NCI-H774 (cell line): ENCODE data around the gene CARD19.
A peak's percentile ranks its signal among the peaks of the same experiment; 100 is the strongest.

Experiments
- DNase-seq: peaks from one replicate; lab custom pipeline; 2025; lab: John Stamatoyannopoulos, UW

CARD19 gene

GRCh38 chr9:93096131-93096802, at the start of gene CARD19:
Gene CARD19, plus strand, starts transcription at chr9:93096217. Its CDS starts 129 bp downstream, at chr9:93096346.
- DNase-seq, result peak; percentile 25

- DNase-seq, result no peak
Observed at GRCh38 chr9:93048566-93049448, 47.2 kb upstream of the CARD19 start.

GRCh38 chr9:93049491-93049890, 46.5 kb upstream of the CARD19 start:
- DNase-seq, result no peak

- DNase-seq, result no peak
Observed at GRCh38 chr9:93050231-93050630, 45.8 kb upstream of the CARD19 start.

GRCh38 chr9:93051680-93052089, 44.3 kb upstream of the CARD19 start:
- DNase-seq, result no peak

GRCh38 chr9:93052791-93053540, 43.1 kb upstream of the CARD19 start:
- DNase-seq, result no peak

GRCh38 chr9:93053781-93054331, 42.2 kb upstream of the CARD19 start:
- no peak for DNase-seq

- DNase-seq, result no peak
Observed at GRCh38 chr9:93054758-93055704, 41.0 kb upstream of the CARD19 start.

GRCh38 chr9:93057042-93057702, 38.8 kb upstream of the CARD19 start:
- DNase-seq, result no peak

- DNase-seq, result no peak
Observed at GRCh38 chr9:93057703-93058354, 38.2 kb upstream of the CARD19 start.

GRCh38 chr9:93058355-93059010, 37.5 kb upstream of the CARD19 start, which contains the start of gene SUSD3:
Gene SUSD3, plus strand, starts transcription at chr9:93058701. Its CDS starts 42 bp downstream, at chr9:93058743.
- peak; percentile 36 for DNase-seq

- DNase-seq, result no peak
Observed at GRCh38 chr9:93059011-93059714, 36.9 kb upstream of the CARD19 start.

GRCh38 chr9:93059715-93060578, 36.1 kb upstream of the CARD19 start:
- no peak for DNase-seq

GRCh38 chr9:93060746-93061259, 35.2 kb upstream of the CARD19 start:
- no peak for DNase-seq

GRCh38 chr9:93061260-93061751, 34.7 kb upstream of the CARD19 start:
- DNase-seq, result no peak

GRCh38 chr9:93061791-93062763, 33.9 kb upstream of the CARD19 start:
- DNase-seq, result peak; percentile 56
